Measurements from ENCODE around the gene SPI1. TPM values are rescaled to one million over a fixed set of nuclear protein-coding genes. Genes with fewer than 3 reads are reported as not detected.

The SPI1 gene
- total RNA-seq, 1 donor from 2014 or later = 98.2 TPM

- Histone ChIP-seq H3K9me3 (no peaks in the 10 kb centered on the region), H3K27ac (no peak overlapping the region), H3K36me3 (no peaks in the 10 kb centered on the region), H3K27me3 (no peaks in the 10 kb centered on the region), H3K4me3 (peak overlapping the region; percentile 65), H3K4me1 (peaks cover 0 to 2% of the 10 kb centered on the region in 2 donors)
- TF ChIP-seq CTCF (IDR thresholded peaks at IDR 0.05) = no peak
- intact Hi-C loops (cut with DNase I) = loop anchor here (1.0 to 5.0 kb wide), 3 partner anchors 97 to 468 kb away; partner anchors contain the start of gene ARFGAP2
- no peak for DNase-seq (ENCODE audit: low spot score in 2 of 2)
These were observed 23.4 kb downstream of the SPI1 start for GRCh38 chr11:47354913-47355282.

GRCh38 chr11:47353978-47354774, 24.2 kb downstream of the SPI1 start:
- no peaks in the 10 kb centered on the region for H3K36me3 ChIP-seq
- H3K27ac ChIP-seq = no peak overlapping the region
- DNase-seq (ENCODE audit: low spot score in 2 of 2) = no peak
- H3K27me3 ChIP-seq = no peaks in the 10 kb centered on the region
- H3K4me3 ChIP-seq = no peak overlapping the region
- no peak for TF ChIP-seq CTCF (IDR thresholded peaks at IDR 0.05)
- intact Hi-C loops (cut with DNase I) = loop anchor here (2.0 to 5.0 kb wide), 2 partner anchors 177 to 467 kb away; partner anchors contain the start of gene ARFGAP2
- peaks cover 0 to 2% of the 10 kb centered on the region in 2 donors for H3K4me1 ChIP-seq
- no peaks in the 10 kb centered on the region for H3K9me3 ChIP-seq

- no peak for DNase-seq (ENCODE audit: low spot score in 2 of 2)
- no peak for TF ChIP-seq CTCF (IDR thresholded peaks at IDR 0.05)
- H3K27ac ChIP-seq = no peak within 1 kb of the TSS
- intact Hi-C loops (cut with DNase I) = loop anchor here (5.0 kb wide), 1 partner anchor 465 kb away; no protein-coding TSS in a partner anchor
- H3K4me1 ChIP-seq = peaks cover 0 to 2% of the 10 kb centered on the region in 2 donors
- no peak within 1 kb of the TSS for H3K4me3 ChIP-seq
- no peaks in the 10 kb centered on the region for H3K27me3 ChIP-seq
- H3K36me3 ChIP-seq = no peaks in the 10 kb centered on the region
- H3K9me3 ChIP-seq = no peaks in the 10 kb centered on the region
These were observed 25.8 kb downstream of the SPI1 start, which contains the start of gene MYBPC3 for GRCh38 chr11:47352556-47352955. Gene MYBPC3 (minus strand): TSS chr11:47352702. CDS start chr11:47352647, 55 bp downstream.

- no peak for TF ChIP-seq CTCF (IDR thresholded peaks at IDR 0.05)
- intact Hi-C loops (cut with DNase I) = loop anchor here (5.0 kb wide), 1 partner anchor 464 kb away; no protein-coding TSS in a partner anchor
- H3K4me3 ChIP-seq = no peak overlapping the region
These were observed 26.9 kb downstream of the SPI1 start for GRCh38 chr11:47351156-47352126.

GRCh38 chr11:47350315-47350714, 28.0 kb downstream of the SPI1 start:
- H3K4me3 ChIP-seq = no peak overlapping the region
- H3K36me3 ChIP-seq = no peaks in the 10 kb centered on the region
- DNase-seq (ENCODE audit: low spot score in 2 of 2) = no peak
- H3K4me1 ChIP-seq = peaks cover 0 to under 1% of the 10 kb centered on the region in 2 donors
- intact Hi-C loops (cut with DNase I) = loop anchor here (5.0 kb wide), 1 partner anchor 463 kb away; no protein-coding TSS in a partner anchor
- no peak for TF ChIP-seq CTCF (IDR thresholded peaks at IDR 0.05)
- no peaks in the 10 kb centered on the region for H3K9me3 ChIP-seq
- H3K27ac ChIP-seq = no peak overlapping the region
- H3K27me3 ChIP-seq = no peaks in the 10 kb centered on the region

More at GRCh38 chr11:47351156-47352126, 26.9 kb downstream of the SPI1 start:
- Histone ChIP-seq H3K27ac (no peak overlapping the region), H3K9me3 (no peaks in the 10 kb centered on the region), H3K4me1 (peaks cover 0 to 2% of the 10 kb centered on the region in 2 donors), H3K36me3 (no peaks in the 10 kb centered on the region), H3K27me3 (no peaks in the 10 kb centered on the region)
- DNase-seq (ENCODE audit: low spot score in 2 of 2) = no peak

All from ascending aorta (tissue), 2 donors.